Colonic mucosa (tissue), 4 donors: ENCODE results near the gene CLCA1. TPM values are rescaled to one million over a fixed set of nuclear protein-coding genes. Genes with fewer than 3 reads are reported as not detected.
A peak's percentile ranks its signal among the peaks of the same experiment; 100 is the strongest.

Experiments
- DNase-seq: peaks from one replicate; pipeline ENCODE4 v3.0.0-alpha.2; 2020
- H3K27ac ChIP-seq: fragments of 200-600 bp; one replicate; pipeline ENCODE4 v1.8.0; 2021
- H3K27me3 ChIP-seq: fragments of 200-600 bp; one replicate; pipeline ENCODE4 v1.8.0; 2021
- H3K36me3 ChIP-seq: fragments of 200-600 bp; one replicate; pipeline ENCODE4 v1.8.0; 2021
- H3K4me1 ChIP-seq: fragments of 200-600 bp; one replicate; pipeline ENCODE4 v1.8.0; 2021; ENCODE audit warnings: mild to moderate bottlenecking
- H3K4me3 ChIP-seq: fragments of 200-600 bp; one replicate; pipeline ENCODE4 v1.8.0; 2021
- H3K9ac ChIP-seq, 2 donors: one replicate each; pipeline ENCODE4 v1.7.0; 2013; ENCODE audit warnings: control low read depth in 2 of 2, low read depth in 2 of 2, low read length in 2 of 2
- H3K9me3 ChIP-seq: fragments of 200-600 bp; one replicate; pipeline ENCODE4 v1.8.0; 2021
- intact Hi-C: fragments of 100-400 bp; cut with DNase I; formaldehyde crosslinking; loops from one replicate; pipeline ENCODE4 v1.14.1; 2022
- total RNA-seq, 2 donors: library from RNA; stranded (reverse); fragmentation: NEBNext Ultra II Directional in 1 of 2; extraction: Animal tissue kit (Norgen Biotek cat#: 25700) in 1 of 2; gene quantifications; one replicate each; pipeline ENCODE4 v1.2.1, GENCODE V29; 2021
- TF ChIP-seq, protein P1 (sequence below): fragments of 200-600 bp; IDR thresholded peaks from one replicate; pipeline ENCODE4 v1.8.0; 2022; ENCODE audit warnings: antibody characterized with exemption, mild to moderate bottlenecking
- donor health status: healthy.
- donor health status: DM: no; HTN: no; CAD: no.
- donor health status: DM: no; HTN: no; CAD: no.

The CLCA1 gene
- total RNA-seq, 2 donors from 2014 or later = 938 to 1,116 TPM

GRCh38 chr1:86487811-86488141 lies 19.0 kb downstream of the CLCA1 start:
- DNase-seq = no peak
- Histone ChIP-seq H3K27ac (no peak overlapping the region), H3K27me3 (no peaks in the 10 kb centered on the region), H3K9me3 (no peaks in the 10 kb centered on the region), H3K9ac (no peak overlapping the region), H3K36me3 (no peaks in the 10 kb centered on the region), H3K4me3 (no peak overlapping the region), H3K4me1 (no peaks in the 10 kb centered on the region)
- TF ChIP-seq, protein P1, sequence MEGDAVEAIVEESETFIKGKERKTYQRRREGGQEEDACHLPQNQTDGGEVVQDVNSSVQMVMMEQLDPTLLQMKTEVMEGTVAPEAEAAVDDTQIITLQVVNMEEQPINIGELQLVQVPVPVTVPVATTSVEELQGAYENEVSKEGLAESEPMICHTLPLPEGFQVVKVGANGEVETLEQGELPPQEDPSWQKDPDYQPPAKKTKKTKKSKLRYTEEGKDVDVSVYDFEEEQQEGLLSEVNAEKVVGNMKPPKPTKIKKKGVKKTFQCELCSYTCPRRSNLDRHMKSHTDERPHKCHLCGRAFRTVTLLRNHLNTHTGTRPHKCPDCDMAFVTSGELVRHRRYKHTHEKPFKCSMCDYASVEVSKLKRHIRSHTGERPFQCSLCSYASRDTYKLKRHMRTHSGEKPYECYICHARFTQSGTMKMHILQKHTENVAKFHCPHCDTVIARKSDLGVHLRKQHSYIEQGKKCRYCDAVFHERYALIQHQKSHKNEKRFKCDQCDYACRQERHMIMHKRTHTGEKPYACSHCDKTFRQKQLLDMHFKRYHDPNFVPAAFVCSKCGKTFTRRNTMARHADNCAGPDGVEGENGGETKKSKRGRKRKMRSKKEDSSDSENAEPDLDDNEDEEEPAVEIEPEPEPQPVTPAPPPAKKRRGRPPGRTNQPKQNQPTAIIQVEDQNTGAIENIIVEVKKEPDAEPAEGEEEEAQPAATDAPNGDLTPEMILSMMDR = no peak
- intact Hi-C loops = no loop called here

DNA sequence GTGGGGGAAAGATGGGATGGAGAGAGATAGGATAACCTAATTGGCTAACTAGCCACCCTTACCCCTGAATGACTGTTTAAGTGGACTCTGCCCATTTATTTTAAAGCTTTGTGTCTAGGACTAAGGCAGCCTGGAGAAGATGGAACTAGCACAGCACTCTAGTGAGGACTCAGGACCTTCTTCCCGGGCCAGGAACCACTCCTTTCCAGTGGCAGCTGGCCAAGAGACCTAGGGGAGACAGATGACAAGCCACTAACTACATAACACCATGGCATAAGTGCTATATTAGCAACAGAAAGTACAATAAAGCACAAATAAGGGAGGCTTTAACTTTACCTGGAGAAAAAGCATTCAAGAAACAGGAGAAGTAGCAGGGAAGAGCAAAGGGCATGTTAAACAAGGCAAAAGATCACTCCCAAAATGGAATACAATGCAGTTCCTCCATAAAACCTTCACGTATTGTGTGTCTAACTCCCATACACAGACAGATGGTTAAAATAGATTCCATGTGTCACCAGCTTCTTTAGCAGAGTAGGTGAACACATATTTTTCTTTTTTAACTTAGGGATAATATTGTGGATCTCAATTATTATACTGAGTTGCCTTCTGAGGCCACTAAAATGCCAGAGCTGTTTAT lies 20.6 kb downstream of the CLCA1 start:
- no peak overlapping the region for H3K9ac ChIP-seq
- no peaks in the 10 kb centered on the region for H3K36me3 ChIP-seq
- no peaks in the 10 kb centered on the region for H3K9me3 ChIP-seq
- H3K27ac ChIP-seq = no peak overlapping the region
- H3K4me3 ChIP-seq = no peak overlapping the region
- TF ChIP-seq, protein P1 = no peak
- no peaks in the 10 kb centered on the region for H3K27me3 ChIP-seq
- intact Hi-C loops = no loop called here
- H3K4me1 ChIP-seq = no peaks in the 10 kb centered on the region
- no peak for DNase-seq

DNA sequence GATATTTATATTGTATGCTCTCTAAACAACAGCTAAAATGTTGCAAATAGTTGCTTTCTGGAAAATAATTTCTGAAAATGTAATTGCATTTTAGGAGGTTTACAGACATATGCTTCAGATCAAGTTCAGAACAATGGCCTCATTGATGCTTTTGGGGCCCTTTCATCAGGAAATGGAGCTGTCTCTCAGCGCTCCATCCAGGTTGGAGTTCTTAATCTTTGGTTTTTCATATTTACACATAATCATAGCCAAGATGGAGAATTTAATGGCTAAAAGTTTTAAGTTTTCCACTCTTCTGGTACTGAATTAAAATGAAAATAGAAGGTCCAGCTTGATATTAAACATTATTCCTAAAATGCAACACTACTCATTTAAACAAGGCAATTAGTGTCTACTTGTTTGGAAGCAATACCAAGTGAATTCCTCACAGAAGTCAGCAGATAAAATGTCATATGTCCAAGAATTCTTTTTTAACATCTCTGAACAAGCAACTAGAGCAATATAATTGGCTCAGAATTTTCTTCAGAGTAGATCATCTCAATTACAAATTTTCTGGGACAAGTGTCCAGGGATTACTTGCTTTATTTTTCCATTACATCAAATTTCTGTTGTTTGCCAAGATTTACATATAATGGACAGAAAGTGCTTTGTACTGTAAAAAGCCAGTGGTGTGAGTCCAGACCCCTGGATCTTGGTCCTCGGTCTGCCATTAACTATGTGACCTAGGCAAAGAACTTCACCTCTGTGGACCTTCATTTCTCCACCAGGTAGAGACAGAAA lies 22.6 kb downstream of the CLCA1 start:
- intact Hi-C loops = no loop called here
- Histone ChIP-seq H3K36me3 (no peaks in the 10 kb centered on the region), H3K27ac (no peak overlapping the region), H3K27me3 (no peaks in the 10 kb centered on the region), H3K9ac (no peak overlapping the region), H3K9me3 (no peaks in the 10 kb centered on the region), H3K4me1 (no peaks in the 10 kb centered on the region), H3K4me3 (no peak overlapping the region)
- TF ChIP-seq, protein P1 = no peak
- no peak for DNase-seq

GRCh38 chr1:86498281-86498680 lies 29.6 kb downstream of the CLCA1 start:
- Histone ChIP-seq H3K9ac (no peak overlapping the region), H3K4me3 (no peak overlapping the region), H3K27me3 (no peaks in the 10 kb centered on the region), H3K27ac (no peak overlapping the region), H3K4me1 (peaks cover 2% of the 10 kb centered on the region), H3K36me3 (no peaks in the 10 kb centered on the region), H3K9me3 (no peaks in the 10 kb centered on the region)
- TF ChIP-seq, protein P1 = no peak
- DNase-seq = no peak
- intact Hi-C loops = no loop called here

DNA sequence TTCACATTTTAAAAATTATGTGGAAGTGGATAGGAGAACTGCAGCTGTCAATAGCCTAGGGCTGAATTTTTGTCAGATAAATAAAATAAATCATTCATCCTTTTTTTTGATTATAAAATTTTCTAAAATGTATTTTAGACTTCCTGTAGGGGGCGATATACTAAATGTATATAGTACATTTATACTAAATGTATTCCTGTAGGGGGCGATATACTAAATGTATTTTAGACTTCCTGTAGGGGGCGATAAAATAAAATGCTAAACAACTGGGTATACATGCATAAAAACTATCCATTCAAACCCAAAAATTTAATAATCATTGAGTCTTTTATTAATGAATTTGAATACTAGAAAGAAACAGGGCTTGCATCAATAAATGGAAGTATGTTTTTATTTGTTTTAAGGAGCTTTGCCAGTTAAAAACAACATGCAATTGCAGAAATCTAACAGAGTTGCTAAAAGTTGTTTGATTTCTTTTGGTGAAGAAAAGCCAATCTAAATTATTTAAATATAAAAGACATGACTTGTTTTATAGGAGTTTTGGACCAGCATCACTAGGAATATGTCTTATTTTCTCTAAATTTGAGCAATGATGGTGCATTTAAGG lies 31.4 kb downstream of the CLCA1 start:
- H3K27ac ChIP-seq = no peak overlapping the region
- TF ChIP-seq, protein P1 = peak; percentile 86
- H3K27me3 ChIP-seq = no peaks in the 10 kb centered on the region
- H3K4me1 ChIP-seq = peaks cover 8% of the 10 kb centered on the region
- DNase-seq = no peak
- H3K9me3 ChIP-seq = no peaks in the 10 kb centered on the region
- H3K4me3 ChIP-seq = no peak overlapping the region
- intact Hi-C loops = loop anchor here (5.0 kb wide), 2 partner anchors 118 to 187 kb away; no protein-coding TSS in a partner anchor
- no peak overlapping the region for H3K9ac ChIP-seq
- H3K36me3 ChIP-seq = no peaks in the 10 kb centered on the region
